Measurements from ENCODE around the gene KCNQ1.

- TF ChIP-seq CTCF (IDR thresholded peaks at IDR 0.05), result no peak
- TF ChIP-seq POLR2AphosphoS5 (IDR thresholded peaks at IDR 0.05; ENCODE audit: insufficient read depth in 1 of 2, low read depth in 1 of 2), result no peak
- no peak for TF ChIP-seq POLR2A (IDR thresholded peaks at IDR 0.05)
These were observed 257.2 kb downstream of the KCNQ1 start for GRCh38 chr11:2701898-2702434.
